ENCODE data around the gene NEO1.

Gene NEO1

DNA sequence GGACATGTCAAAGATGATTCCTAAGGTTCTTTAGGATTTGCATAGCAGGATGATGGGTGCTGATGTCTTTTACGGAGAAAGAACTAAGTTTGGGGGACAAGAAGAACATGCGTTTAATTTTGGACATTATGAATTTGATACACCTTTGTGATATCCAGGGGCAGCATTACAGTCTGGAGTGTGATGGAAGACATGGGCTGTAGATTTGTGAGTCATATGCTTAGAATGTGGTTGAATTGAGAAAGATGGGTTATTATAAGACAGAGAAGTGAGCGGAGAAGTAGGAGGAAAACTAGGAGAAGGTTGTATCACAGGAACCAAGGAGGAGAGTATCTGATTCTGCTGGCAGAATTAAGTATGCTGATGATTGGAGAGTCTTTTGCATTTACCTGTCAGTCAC is 20.6 kb downstream of the NEO1 start:
- in situ Hi-C loops (cut with MboI; ENCODE audit: low sequenced_read_pairs): no loop called here

DNA sequence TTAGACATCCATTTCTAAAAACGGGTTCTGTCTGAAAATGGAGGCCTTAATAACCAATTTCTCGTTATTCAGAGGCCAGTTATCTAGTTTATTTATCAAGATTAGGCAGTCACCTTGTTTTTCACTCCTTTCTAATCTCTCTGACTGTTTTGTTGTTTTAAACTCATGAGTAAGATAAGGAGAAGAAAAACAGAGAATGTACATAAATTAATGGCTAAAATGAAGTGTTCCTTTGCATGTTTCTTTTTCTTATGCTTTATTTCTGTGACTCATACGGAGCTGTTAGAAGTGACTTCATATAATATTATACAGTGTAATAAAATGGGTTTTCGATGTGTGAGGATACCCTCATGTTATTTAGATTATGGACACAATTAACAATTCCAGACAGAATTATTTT is 22.0 kb downstream of the NEO1 start:
- in situ Hi-C loops (cut with MboI; ENCODE audit: low sequenced_read_pairs): no loop called here

DNA sequence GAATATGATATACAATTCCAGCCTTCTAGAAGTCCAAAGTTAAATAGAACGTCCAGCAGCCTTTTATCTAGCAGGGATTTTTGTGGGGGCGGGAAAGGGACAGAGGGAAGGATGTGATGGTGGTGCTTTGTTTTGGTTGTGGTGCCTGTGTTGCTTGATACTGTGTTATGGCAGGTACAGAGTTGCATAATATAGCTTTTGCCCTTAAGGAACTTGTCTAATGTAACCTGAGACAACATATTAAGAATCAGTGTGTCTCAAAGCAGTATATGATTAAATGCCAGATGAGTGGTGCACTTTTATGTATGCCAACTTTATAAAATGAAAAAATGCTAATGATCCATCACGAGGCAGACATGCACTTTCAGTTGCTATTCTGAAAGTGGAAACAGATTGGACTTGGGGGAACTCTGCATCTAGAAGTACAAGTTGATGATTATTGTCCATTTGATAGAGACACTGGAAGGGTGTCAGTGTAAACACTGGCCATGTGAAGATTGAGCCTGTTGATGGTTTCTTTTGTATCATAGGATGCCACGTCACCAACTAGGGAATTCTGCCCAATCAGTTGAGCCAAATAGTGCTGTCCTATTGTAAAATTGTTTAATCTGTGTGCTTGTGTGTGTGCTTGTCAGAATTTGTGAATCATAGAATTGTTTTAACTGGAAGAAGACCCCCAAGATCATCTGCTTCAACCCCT is 23.0 kb downstream of the NEO1 start:
- in situ Hi-C loops (cut with MboI; ENCODE audit: low sequenced_read_pairs): loop anchor here (25.0 kb wide), 1 partner anchor 363 kb away; no protein-coding TSS in a partner anchor

DNA sequence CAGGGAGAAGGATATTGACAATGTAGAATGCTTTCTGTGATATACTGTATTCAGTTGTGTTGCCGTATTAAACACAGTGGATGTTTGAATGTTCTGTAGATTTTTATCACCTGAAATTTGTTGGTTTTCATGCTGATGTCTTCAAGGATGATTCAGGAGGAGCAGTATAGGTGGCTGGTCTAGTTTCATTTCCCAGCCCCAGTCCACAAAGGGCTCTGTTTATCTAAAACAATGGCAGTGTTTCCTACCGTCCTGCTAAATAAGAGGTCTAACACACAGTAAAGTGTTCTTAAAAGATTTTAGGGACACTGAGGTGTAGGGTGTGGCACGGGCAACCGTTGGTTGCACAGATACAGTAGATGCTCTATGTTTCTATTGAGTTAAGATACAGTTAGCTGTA is 26.0 kb downstream of the NEO1 start:
- in situ Hi-C loops (cut with MboI; ENCODE audit: low sequenced_read_pairs): loop anchor here (25.0 kb wide), 1 partner anchor 366 kb away; no protein-coding TSS in a partner anchor

DNA sequence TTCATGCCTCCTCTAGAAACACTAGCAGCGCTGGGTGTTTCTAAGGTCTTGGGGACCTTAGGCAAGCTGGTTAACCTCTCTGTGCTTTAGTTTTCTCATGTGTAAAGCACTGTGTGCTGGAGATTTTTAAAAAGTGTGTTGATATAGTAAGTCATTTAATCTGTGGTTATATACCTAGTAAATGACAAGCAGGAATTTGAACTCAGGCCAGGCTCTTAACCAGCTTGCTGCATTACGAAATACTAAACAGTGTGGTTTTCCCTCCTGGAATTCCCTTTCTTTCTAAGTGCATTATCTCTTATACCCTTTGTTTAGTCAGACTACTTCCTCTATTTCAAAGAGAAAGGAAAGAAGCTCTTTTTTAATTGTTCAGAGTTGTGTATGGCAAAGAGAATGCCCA is 26.5 kb downstream of the NEO1 start:
- in situ Hi-C loops (cut with MboI; ENCODE audit: low sequenced_read_pairs): loop anchor here (25.0 kb wide), 1 partner anchor 366 kb away; no protein-coding TSS in a partner anchor

DNA sequence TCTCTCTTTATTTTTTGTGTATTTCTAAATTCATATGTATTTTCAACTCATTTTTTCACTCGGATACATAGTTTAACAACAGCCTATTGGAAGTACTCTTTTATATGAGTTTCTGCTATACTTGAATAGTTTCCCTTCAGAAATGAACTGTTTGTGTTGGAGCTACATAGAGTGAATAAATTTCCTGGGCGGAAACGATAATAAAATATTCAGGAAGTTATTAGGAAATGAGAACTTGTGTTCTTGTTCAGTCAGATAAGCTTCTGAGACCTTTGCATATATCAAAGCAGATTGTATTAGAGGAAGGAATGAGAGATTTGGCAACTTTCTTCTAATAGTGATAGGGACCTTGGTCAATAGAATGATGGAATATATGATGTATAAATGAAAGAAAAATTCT is 27.3 kb downstream of the NEO1 start:
- in situ Hi-C loops (cut with MboI; ENCODE audit: low sequenced_read_pairs): loop anchor here (25.0 kb wide), 1 partner anchor 367 kb away; no protein-coding TSS in a partner anchor

DNA sequence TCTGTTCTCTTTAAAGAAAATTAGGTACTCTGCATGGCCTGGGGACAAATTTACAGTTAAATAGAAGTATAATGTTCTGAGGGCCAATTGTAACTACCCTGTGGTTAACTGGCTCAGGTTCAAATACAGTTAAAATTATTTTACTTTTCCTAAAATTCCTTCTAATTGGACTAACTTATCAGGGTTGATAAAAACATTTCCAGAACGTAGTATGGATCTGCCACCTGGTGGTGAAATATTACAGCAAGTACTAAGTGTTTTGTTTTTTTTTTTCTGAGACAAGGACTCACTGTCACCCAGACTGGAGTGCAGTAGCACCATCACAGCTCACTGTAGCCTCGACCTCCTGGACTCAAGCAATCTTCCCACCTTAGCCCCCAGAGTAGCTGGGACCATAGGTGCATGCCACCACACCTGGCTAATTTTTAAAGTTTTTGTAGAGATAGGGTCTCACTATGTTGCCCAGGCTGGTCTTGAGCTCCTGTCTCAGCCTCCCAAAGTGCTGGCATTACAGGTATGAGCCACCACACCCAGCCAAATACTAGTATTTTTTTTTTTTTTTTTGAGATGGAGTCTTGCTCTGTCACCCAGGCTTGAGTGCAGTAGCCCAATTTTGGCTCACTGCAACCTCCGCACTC is 29.2 kb downstream of the NEO1 start:
- in situ Hi-C loops (cut with MboI; ENCODE audit: low sequenced_read_pairs): loop anchor here (25.0 kb wide), 1 partner anchor 369 kb away; no protein-coding TSS in a partner anchor

DNA sequence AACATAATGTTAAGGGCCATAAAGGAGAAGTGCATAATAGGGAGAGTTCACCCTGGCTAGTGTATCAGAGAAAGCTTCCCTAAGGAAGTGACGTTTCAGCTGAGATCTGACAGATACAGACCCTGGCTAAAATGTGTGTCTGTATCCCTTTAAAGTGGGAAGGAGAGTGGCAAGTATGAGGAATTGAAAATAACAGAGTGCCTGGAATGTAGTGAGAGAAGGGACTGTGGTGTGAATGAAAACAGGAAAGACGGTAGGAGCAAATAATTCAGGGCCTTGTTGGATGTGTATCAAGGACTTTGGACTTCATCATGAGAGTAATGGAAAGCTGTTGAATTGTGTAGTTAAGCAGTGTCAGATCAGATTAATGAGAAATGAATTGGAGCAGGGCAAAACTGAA is 30.5 kb downstream of the NEO1 start:
- in situ Hi-C loops (cut with MboI; ENCODE audit: low sequenced_read_pairs): loop anchor here (25.0 kb wide), 1 partner anchor 371 kb away; no protein-coding TSS in a partner anchor

DNA sequence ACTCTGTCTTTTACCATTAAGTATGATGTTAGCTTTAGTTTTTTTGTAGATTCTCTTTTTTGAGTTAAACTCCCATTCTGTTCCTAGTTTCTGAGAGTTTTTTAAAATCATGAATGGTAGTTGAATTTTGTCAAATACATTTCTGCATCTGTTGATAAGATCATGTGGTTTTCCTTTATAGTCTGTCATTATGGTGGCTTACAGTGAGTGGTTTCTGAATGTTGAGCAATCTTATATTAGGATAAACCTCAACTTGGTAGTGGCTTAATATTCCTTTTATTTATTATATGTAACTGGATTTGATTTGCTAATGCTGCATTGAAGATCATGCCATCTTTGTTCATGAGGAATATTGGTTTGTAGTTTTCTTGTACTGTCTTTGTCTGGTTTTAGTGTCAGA is 34.8 kb downstream of the NEO1 start:
- in situ Hi-C loops (cut with MboI; ENCODE audit: low sequenced_read_pairs): loop anchor here (25.0 kb wide), 1 partner anchor 375 kb away; no protein-coding TSS in a partner anchor

DNA sequence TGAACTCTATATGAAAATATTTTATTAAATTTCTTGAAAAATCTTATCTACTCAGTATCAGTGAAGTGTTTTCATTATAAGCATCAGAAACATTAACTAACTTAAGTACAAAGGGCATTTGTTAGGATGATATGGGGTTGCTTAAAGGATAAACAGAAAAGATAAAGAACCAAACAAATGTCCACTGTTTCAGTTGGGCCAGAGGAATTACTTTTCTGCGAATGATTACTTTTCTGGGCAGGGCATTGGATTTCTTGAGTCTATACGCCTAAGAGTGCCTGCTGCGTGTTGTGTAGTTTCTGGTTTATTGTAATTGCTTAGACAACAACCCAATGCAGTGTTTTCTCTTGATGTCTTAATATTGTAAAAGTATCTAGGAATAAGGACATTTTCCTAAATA is 52.8 kb downstream of the NEO1 start:
- in situ Hi-C loops (cut with MboI; ENCODE audit: low sequenced_read_pairs): no loop called here

DNA sequence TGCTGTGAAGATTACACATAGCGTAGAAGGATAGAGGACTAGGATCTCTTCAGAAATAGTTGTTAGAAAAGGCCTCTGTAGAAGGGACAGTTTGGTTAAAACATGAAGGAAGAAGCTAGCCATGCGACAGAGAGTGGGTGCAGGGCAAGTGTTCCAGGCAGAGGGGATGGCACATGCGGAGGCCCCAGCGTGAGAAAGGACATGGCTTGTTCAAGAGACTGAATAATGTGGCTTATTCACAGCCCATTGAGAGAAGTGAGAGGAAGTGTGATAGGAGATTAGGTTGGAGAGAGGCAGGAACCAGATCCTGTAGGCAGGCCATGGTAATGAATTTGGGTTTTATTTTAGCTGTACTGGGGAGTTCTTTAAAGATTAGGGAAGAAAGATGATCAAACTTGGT is 56.4 kb downstream of the NEO1 start:
- in situ Hi-C loops (cut with MboI; ENCODE audit: low sequenced_read_pairs): no loop called here

DNA sequence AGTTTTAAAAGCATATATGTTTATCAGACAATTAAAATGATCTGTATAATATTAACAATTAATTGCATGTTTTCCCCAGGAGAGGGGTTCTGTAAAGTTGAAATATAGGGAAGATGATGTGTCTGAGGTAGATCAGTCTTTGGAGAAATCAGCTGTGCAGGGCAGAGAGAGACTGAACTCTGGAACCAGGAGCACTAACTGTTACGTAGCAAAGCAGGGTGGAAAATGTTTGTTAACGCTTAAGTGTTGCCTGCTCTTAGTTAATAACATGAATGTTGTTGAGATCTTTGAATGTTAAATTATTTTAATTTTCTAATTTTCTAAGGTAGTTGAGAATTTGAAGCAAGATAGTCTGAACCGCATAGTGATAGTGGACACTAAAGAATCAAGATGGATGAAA is 57.5 kb downstream of the NEO1 start:
- in situ Hi-C loops (cut with MboI; ENCODE audit: low sequenced_read_pairs): no loop called here

DNA sequence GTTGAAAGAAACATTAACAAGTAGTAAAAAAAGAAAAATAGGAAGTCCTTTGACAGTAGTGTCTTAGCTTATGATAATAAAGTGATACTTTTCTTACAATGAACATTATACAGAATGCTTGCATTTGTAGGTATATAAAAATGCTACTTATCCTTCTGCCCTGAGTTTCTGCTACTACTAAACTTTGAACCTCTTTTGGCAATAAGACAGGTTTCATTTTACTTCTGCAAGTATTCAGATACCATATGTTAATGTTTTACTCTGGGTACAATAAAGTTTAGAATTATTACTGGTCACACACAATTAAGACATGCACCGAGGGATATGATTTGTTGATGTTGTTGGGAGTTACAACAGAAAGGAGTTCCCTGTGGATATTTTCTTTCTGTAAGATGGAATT is 57.9 kb downstream of the NEO1 start:
- in situ Hi-C loops (cut with MboI; ENCODE audit: low sequenced_read_pairs): no loop called here

DNA sequence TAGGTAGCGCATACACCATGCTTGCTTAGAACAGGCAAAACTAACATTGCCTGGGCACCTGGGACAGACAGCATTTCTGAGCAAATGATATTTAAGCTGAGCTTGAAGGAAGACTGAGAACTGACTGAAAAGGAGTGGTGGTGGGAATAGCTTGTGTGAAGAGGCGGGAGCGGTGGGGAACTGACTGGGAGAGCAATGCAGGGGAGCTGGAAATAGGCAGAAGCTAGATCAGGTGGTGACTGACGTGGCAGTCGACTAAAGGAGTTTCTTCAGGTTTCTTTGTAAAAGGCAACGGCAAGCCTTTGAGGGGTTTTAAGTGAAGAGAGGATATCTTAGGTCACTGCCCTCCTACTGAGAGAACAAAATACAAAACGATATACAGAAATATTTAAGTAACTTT is 61.8 kb downstream of the NEO1 start:
- in situ Hi-C loops (cut with MboI; ENCODE audit: low sequenced_read_pairs): no loop called here

DNA sequence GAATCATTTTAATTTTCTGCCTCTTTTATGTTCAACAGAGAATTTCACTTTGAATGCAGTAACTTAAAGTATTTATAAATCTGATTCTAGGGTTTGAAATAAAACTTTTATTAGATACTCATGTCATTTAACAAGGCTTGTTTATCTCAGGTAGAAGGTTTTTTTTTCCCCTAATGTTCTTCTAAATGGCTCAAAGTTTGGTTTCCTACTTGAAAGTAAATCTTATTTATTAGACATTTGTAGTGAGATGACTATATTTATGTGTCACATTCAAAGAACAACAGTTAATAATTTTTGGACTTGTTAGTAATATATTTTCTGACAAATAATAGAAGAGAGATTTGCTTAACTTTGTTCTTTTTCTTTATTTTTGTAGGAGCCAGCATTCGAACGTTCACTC is 63.9 kb downstream of the NEO1 start:
- in situ Hi-C loops (cut with MboI; ENCODE audit: low sequenced_read_pairs): no loop called here

DNA sequence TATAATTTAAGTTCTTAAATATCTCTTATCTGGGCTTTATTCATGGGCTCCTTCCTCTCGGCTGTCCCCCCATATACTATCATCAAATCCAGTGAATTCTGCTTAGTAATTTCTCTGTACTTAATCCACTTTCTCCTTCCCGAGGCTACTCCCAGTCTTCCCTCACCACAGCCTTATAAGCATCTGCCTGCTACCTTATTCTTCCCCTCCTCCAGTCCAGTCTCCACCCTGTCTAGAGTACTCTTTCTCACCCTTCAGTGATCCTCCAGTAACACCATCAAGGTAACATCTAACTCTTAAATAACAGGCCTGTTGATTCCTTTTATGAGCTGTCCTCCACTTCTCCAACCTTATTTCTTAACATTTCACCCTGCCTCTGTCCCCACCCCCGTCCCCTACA is 65.8 kb downstream of the NEO1 start:
- in situ Hi-C loops (cut with MboI; ENCODE audit: low sequenced_read_pairs): no loop called here

DNA sequence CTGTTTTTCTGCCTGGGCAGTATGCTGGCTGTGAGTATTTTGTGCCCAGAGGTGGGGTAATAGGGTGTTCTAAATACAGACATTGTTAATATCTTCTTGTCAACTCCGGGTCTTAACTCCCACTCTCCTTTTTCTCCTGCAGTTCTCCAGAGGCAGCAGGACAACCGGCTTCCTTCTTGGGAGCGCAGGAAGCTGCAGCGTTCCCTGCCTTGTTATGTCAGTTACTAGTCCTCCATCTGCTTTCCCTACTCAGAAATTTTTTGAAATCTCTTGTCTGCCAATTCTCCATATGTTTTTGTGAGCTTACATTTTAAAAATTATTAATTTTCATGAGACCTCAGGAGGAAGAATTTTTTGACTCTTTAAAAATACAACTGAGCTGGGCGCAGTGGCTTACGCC is 67.2 kb downstream of the NEO1 start:
- in situ Hi-C loops (cut with MboI; ENCODE audit: low sequenced_read_pairs): no loop called here

DNA sequence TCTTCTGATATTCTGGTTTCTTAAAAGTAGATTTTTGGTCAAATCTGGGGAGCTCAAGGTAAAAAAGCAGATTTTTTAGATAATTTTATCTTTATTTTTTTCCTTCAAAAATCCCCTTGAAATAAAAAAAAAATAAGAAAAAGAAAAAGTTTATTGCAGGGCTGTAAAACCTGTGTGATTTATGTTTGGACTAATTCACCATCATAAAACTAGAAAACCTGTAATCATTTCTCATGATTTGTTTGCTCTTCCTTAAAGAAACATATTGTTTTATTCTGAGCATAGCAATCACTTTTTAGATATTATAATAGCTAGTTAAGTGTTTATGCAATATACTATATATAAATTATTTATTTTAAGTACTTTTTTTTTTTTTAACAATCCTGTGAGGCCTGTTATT is 68.0 kb downstream of the NEO1 start:
- in situ Hi-C loops (cut with MboI; ENCODE audit: low sequenced_read_pairs): no loop called here

DNA sequence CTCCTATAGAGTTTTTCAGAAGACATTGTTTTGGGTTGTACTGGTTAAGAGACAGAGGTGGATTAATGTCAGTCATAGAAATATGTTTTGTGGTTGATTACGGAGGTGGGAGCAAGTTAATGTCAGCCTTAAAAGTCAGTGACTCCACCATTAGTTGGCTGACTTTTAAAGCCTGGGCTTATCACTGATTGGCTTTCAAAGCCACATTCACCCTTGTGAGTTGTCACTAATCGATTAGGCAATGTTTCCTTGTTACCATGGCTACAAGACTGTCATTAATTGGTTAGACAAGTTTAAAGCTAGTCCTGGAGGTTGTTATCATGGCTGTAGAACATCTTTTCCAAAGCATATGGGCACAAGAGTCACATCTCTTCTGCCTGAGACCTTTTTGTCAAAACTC is 73.0 kb downstream of the NEO1 start:
- in situ Hi-C loops (cut with MboI; ENCODE audit: low sequenced_read_pairs): no loop called here

DNA sequence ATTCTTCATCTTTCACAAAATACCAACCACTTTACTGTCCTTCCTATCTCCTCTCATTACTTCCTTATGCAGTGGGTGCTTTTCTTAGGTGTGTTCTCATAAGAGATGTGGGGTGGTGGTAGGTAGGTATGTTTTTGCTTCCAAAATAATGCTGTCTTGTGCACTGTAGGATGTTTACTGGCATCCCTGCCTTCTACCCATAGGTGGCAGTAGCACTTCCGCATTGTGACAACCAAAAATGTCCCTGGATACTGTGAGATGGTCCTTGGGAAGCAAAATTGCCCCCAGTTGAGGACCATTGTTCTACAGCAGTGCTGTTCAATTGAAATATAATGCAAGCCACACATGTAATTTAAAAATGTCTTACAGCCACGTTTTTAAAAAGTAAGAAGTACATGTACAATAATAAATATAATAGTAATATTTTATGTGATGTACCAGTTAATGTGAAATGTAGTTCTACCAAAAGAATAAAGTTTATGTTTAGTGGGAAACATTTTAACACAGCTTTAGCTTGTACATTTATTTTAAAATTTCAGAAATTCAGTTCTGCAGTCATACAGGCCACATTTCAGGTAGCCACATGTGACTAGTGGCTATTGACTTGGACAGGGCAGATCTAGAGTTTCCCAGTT is 75.2 kb downstream of the NEO1 start:
- in situ Hi-C loops (cut with MboI; ENCODE audit: low sequenced_read_pairs): no loop called here

DNA sequence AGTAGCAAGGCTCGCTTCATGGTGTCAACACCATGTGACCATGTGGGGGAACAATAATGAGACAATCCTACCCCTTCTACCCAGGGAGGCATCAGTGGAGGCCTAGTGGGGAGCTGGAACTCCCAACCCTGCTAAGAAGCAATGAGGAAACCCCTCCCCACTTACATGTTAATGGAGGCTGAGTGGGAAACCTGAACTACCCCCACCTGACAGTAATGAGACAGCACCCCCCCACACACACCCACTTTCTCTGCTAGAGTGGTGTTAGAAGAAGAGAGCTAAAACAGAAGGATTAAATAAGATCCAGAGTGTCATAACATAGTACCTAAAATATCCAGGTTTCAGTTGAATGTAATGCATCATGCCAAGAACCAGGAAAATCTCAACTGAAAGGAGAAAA is 78.6 kb downstream of the NEO1 start:
- in situ Hi-C loops (cut with MboI; ENCODE audit: low sequenced_read_pairs): no loop called here

DNA sequence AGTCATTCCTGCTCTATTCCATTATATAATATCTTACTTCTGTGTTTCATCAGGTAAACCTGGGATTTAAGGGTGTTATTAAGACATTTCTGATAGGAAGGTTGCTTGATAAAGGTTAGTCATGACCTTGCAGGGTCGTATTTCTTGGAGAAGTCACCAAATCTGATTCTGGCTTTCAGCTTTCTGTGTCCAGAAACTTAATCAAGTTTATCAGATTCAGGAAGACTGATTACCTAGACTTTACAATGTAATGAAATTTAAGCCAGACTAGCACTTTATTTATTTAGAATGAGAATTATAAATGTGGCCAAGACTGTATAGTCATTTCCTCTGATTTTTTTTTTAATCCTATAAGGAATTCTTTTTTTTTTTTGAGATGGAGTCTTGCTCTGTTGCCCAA is 81.9 kb downstream of the NEO1 start:
- in situ Hi-C loops (cut with MboI; ENCODE audit: low sequenced_read_pairs): no loop called here
